SJCRH30 (cell line): ENCODE data around the gene ERG. TPM values are rescaled to one million over a fixed set of nuclear protein-coding genes. Genes with fewer than 3 reads are reported as not detected.

Source experiments
- DNase-seq, 2 experiments: peaks; one replicate each; pipeline ENCODE4 v3.0.0-alpha.2; 2015 to 2020
- H3K27ac ChIP-seq: fragments of 250-450 bp; sonication (Bioruptor Pico); 2 replicates; pipeline ENCODE4 v1.5.1; 2020; ENCODE audit warnings: mild to moderate bottlenecking, moderate library complexity
- H3K27me3 ChIP-seq: fragments of 250-450 bp; sonication (Bioruptor Pico); 2 replicates; pipeline ENCODE4 v1.5.1; 2020; ENCODE audit warnings: mild to moderate bottlenecking, moderate library complexity
- H3K36me3 ChIP-seq: fragments of 250-450 bp; sonication (Bioruptor Pico); 2 replicates; pipeline ENCODE4 v1.5.1; 2020; ENCODE audit warnings: mild to moderate bottlenecking, moderate library complexity
- H3K4me1 ChIP-seq: fragments of 250-450 bp; sonication (Bioruptor Pico); 2 replicates; pipeline ENCODE4 v1.5.1; 2020; ENCODE audit warnings: mild to moderate bottlenecking, moderate library complexity
- H3K4me3 ChIP-seq: fragments of 250-450 bp; sonication (Bioruptor Pico); 2 replicates; pipeline ENCODE4 v1.5.1; 2020; ENCODE audit warnings: mild to moderate bottlenecking, moderate library complexity
- H3K9me3 ChIP-seq: fragments of 250-450 bp; sonication (Bioruptor Pico); replicated peaks from 2 replicates; pipeline ENCODE4 v1.5.1; 2020; ENCODE audit warnings: mild to moderate bottlenecking, moderate library complexity
- total RNA-seq: library from RNA; depleted of rRNA; stranded (reverse); fragments of >200 nt; shearing (Covaris generic); gene quantifications from 2 replicates; pipeline ENCODE4 v1.2.3, GENCODE V29; 2014; rRNA removed

The ERG gene, protein sequence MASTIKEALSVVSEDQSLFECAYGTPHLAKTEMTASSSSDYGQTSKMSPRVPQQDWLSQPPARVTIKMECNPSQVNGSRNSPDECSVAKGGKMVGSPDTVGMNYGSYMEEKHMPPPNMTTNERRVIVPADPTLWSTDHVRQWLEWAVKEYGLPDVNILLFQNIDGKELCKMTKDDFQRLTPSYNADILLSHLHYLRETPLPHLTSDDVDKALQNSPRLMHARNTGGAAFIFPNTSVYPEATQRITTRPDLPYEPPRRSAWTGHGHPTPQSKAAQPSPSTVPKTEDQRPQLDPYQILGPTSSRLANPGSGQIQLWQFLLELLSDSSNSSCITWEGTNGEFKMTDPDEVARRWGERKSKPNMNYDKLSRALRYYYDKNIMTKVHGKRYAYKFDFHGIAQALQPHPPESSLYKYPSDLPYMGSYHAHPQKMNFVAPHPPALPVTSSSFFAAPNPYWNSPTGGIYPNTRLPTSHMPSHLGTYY
- total RNA-seq = not detected in 2 replicates

- no peak for DNase-seq
- no peak within 1 kb of the TSS for H3K4me3 ChIP-seq
- no peaks in the 10 kb centered on the region for H3K36me3 ChIP-seq
- no peaks in the 10 kb centered on the region for H3K4me1 ChIP-seq
- H3K9me3 ChIP-seq = no peaks in the 10 kb centered on the region
- H3K27me3 ChIP-seq = 0 out of 2 replicates have a peak, but pooled peaks cover 5% of the 10 kb centered on the region
- H3K27ac ChIP-seq = no peak within 1 kb of the TSS
Measured at GRCh38 chr21:38498057-38498833, at the start of gene ERG. ERG (minus strand) TSS chr21:38498477; CDS start chr21:38498380, 97 bp downstream.

- Histone ChIP-seq H3K4me3 (no peak overlapping the region), H3K9me3 (no peaks in the 10 kb centered on the region), H3K27me3 (no peaks in the 10 kb centered on the region), H3K27ac (no peak overlapping the region), H3K4me1 (no peaks in the 10 kb centered on the region), H3K36me3 (no peaks in the 10 kb centered on the region)
- DNase-seq = no peak
Measured at GRCh38 chr21:38544661-38545060, 46.4 kb upstream of the ERG start.

DNA sequence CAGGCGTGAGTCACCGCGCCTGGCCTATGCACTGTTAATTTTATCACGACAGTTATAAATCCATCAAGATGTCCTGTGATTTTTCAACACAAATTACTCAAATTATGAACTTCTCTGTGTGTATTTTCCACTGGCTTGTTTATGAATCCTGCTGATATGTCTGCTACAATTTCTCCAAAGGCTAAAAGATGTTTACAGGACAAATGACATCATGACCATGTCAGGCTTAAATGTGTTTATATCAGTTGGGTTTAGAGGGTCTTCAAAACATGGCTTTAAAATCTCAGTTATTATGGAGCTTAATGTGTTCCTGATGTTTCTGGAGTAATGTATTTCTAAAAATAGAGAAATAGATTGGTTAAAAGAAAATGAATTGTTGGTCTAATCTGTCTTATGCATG lies 44.0 kb upstream of the ERG start:
- no peaks in the 10 kb centered on the region for H3K27me3 ChIP-seq
- H3K4me3 ChIP-seq = no peak overlapping the region
- H3K9me3 ChIP-seq = no peaks in the 10 kb centered on the region
- no peaks in the 10 kb centered on the region for H3K36me3 ChIP-seq
- H3K4me1 ChIP-seq = no peaks in the 10 kb centered on the region
- no peak overlapping the region for H3K27ac ChIP-seq
- DNase-seq = no peak

GRCh38 chr21:38538353-38538752 lies 40.1 kb upstream of the ERG start:
- H3K4me1 ChIP-seq = no peaks in the 10 kb centered on the region
- H3K27ac ChIP-seq = no peak overlapping the region
- H3K4me3 ChIP-seq = no peak overlapping the region
- no peaks in the 10 kb centered on the region for H3K36me3 ChIP-seq
- H3K9me3 ChIP-seq = no peaks in the 10 kb centered on the region
- H3K27me3 ChIP-seq = 0 out of 2 replicates have a peak, but pooled peaks cover 4% of the 10 kb centered on the region
- DNase-seq = no peak

DNA sequence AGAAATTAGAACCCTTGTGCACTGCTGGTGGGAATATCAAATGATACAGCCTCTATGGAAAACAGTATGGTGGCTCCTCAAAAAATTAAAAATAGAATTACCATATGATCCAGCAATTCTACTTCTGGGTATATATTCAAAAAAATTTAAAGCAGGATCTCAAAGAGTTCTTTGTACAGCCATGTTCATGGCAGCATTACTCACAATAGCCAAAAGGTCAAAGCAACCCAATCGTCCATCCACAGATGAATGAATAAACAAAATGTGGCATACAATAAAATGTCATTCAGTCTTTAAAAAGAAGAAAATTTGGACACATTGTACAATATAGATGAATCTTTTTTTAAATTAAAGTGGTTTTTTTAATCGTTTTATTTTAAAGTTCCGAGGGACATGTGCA lies 36.3 kb upstream of the ERG start:
- no peak for DNase-seq
- Histone ChIP-seq H3K4me3 (no peak overlapping the region), H3K27me3 (0 out of 2 replicates have a peak, but pooled peaks cover 4% of the 10 kb centered on the region), H3K4me1 (no peaks in the 10 kb centered on the region), H3K9me3 (no peaks in the 10 kb centered on the region), H3K36me3 (no peaks in the 10 kb centered on the region), H3K27ac (no peak overlapping the region)

DNA sequence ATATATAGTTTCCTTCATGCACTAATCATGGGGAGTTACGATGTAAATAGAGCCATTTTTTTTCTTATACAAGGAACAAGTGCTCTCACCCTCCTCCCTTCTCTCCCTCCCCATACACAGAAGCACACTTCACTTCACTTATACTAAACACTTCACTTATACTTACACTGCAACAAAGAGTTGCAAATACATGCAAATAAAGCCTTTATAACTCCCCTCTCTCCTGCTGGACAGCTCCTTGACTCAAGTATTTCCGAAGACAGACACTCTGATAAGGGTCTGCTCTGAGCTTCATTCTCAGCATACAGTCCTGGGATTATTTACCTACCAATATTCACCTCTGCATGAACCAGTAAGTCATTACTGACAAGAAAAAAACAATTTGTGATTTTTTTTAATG lies 35.6 kb upstream of the ERG start:
- no peak for DNase-seq
- Histone ChIP-seq H3K36me3 (no peaks in the 10 kb centered on the region), H3K4me1 (no peaks in the 10 kb centered on the region), H3K4me3 (no peak overlapping the region), H3K27ac (no peak overlapping the region), H3K9me3 (no peaks in the 10 kb centered on the region), H3K27me3 (0 out of 2 replicates have a peak, but pooled peaks cover 4% of the 10 kb centered on the region)

DNA sequence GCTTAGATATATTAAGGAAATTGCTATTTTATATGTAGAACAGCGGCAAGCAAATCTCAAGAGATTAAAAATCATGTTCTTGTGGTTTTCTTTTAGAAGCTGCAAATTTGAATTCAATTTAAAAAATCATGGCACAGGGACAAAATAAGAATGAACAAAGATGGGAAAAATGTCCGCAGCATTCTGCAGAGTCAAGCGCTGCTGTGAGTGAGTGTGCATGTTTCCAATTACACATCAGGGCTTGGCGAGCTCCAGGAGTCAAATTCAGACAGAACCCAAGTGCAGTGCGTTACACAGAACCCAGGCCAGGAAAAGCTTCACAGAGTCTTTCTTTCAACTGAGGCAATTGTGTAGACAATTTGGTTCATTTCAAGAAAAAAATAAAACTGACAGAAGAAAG lies 33.3 kb upstream of the ERG start:
- no peaks in the 10 kb centered on the region for H3K4me1 ChIP-seq
- DNase-seq = no peak
- no peak overlapping the region for H3K27ac ChIP-seq
- H3K9me3 ChIP-seq = no peaks in the 10 kb centered on the region
- no peaks in the 10 kb centered on the region for H3K36me3 ChIP-seq
- no peak overlapping the region for H3K4me3 ChIP-seq
- no peaks in the 10 kb centered on the region for H3K27me3 ChIP-seq

DNA sequence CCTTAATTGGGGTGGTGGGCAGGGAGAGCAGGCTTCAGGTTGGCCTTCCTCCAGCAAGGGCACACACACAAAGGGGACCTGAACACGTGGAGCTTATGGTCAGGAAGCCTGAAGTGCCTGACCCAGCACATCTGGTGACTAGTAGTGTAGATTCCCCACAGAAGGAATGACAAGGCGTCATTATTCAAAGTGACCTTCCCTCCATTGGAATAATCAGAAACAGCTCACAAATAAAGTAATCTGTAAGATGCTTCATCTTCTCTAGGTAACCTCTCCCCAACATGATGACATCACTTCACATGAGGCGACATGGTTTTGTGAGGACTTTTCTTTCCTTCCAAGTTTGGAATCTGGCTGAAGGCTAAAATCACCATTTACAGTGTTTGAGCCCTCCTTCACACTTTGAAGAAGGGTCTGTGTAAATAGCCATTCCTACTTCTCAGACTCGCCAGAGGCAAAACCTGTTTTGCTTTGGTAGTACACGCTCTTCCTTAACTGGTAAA lies 32.8 kb upstream of the ERG start:
- no peak for DNase-seq
- Histone ChIP-seq H3K36me3 (no peaks in the 10 kb centered on the region), H3K4me3 (no peak overlapping the region), H3K27me3 (no peaks in the 10 kb centered on the region), H3K27ac (no peak overlapping the region), H3K9me3 (no peaks in the 10 kb centered on the region), H3K4me1 (no peaks in the 10 kb centered on the region)

- no peak for DNase-seq
- Histone ChIP-seq H3K27me3 (no peaks in the 10 kb centered on the region; the same call in 1 of the 2 replicates), H3K36me3 (no peaks in the 10 kb centered on the region), H3K27ac (no peak overlapping the region), H3K4me1 (no peaks in the 10 kb centered on the region), H3K9me3 (no peaks in the 10 kb centered on the region), H3K4me3 (no peak overlapping the region)
Measured at GRCh38 chr21:38527737-38528136, 29.5 kb upstream of the ERG start.

- no peaks in the 10 kb centered on the region for H3K36me3 ChIP-seq
- no peaks in the 10 kb centered on the region for H3K9me3 ChIP-seq
- no peak overlapping the region for H3K4me3 ChIP-seq
- H3K27ac ChIP-seq = no peak overlapping the region
- DNase-seq = no peak
- no peaks in the 10 kb centered on the region; the same call in 1 of the 2 replicates for H3K27me3 ChIP-seq
- no peaks in the 10 kb centered on the region for H3K4me1 ChIP-seq
Measured at GRCh38 chr21:38525454-38525853, 27.2 kb upstream of the ERG start.

DNA sequence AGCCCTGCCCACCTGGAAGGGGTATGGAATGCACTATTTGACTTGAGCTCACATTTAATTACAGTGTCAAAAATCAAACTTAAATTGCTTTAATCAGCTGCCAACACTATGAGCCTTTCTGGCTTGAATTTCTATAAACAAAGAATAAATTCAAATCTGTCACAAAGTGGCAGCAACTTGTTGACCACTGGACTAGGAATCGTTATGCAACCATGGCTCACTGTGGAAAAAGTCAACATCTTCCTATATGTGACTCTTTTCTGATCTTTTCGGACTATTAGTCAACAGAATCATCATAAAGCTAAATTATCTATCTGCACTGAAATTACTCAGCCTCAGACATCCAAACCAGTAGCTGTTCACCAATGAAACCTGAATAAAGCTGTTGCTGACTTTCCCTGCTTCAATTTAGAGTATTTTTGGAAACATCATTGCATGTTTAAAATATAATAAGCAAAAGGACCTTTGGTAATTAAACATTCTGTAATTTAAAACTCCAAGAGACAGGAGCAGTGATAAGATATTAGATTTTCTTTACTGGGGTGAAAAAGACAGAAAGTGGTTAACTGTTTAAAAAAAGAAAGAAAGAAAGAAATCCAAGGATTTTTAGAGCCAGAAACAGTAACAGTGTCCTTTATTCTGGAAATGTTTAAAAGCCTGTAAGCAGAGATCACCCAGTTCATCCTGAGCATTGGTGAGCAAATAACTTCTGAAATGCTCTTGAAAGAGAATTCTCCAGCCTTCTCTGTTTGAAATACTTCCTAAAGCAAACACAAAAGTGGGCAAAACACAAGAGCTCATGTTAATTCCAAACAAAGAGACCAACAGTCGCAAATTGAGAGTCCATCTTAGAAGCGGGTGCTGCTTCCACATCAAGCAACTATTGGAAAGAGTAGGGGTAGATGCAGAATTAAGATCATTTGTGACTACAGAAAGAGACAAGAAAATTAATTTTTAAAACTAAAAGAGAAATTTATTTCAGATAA lies 26.2 kb upstream of the ERG start:
- Histone ChIP-seq H3K27ac (no peak overlapping the region), H3K4me1 (no peaks in the 10 kb centered on the region), H3K9me3 (no peaks in the 10 kb centered on the region), H3K36me3 (no peaks in the 10 kb centered on the region), H3K27me3 (no peaks in the 10 kb centered on the region; the same call in 1 of the 2 replicates), H3K4me3 (no peak overlapping the region)
- no peak for DNase-seq

DNA sequence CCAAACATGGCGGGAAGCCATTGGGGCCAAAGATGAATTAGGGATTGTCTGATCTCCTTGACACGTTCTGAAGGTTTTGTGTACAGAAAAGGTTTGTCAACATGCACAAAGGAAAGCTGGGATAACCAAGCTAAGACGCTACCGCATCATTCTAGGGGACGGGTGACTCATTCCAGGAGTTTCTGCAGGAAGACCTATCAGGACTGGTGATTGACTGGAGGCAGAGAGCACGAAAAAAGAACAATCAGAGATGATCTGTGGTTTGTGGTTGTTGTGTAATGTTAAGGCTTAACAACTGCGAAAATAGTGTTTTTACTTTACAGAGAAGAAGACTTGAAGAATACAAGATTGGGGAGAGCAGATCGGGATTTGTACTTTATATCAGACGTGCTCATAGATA lies 22.2 kb upstream of the ERG start:
- H3K4me1 ChIP-seq = no peaks in the 10 kb centered on the region
- no peak for DNase-seq
- H3K27ac ChIP-seq = no peak overlapping the region
- no peaks in the 10 kb centered on the region for H3K9me3 ChIP-seq
- no peaks in the 10 kb centered on the region for H3K36me3 ChIP-seq
- no peaks in the 10 kb centered on the region; the same call in 1 of the 2 replicates for H3K27me3 ChIP-seq
- H3K4me3 ChIP-seq = no peak overlapping the region

- H3K27ac ChIP-seq = no peak overlapping the region
- no peaks in the 10 kb centered on the region for H3K27me3 ChIP-seq
- H3K4me3 ChIP-seq = no peak overlapping the region
- no peaks in the 10 kb centered on the region for H3K36me3 ChIP-seq
- no peaks in the 10 kb centered on the region for H3K4me1 ChIP-seq
- no peak for DNase-seq
- H3K9me3 ChIP-seq = no peaks in the 10 kb centered on the region
Measured at GRCh38 chr21:38511662-38512243, 13.5 kb upstream of the ERG start.

DNA sequence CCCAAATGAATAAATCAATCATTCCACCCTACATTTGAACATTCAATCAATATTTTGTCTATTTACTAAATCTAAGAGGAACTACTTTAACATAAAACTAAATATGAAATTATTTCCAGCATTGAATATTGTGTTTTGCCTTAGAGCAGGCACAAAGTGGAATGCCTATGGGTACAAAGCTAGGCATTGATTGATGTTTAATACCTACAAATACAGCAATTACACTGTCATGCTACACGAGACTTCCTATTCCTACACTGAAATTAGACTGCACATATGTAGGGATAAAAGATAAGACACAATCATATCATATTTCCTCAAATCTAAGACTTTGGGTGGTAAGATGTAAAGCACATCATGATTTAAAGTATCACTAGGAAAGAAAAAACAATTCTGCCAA lies 12.9 kb upstream of the ERG start:
- Histone ChIP-seq H3K27me3 (no peaks in the 10 kb centered on the region), H3K27ac (no peak overlapping the region), H3K36me3 (no peaks in the 10 kb centered on the region), H3K9me3 (no peaks in the 10 kb centered on the region), H3K4me3 (no peak overlapping the region), H3K4me1 (no peaks in the 10 kb centered on the region)
- no peak for DNase-seq
